HUES64 (cell line): Measurements from ENCODE around the gene EEFSEC.

Experiments used
- H3K27ac ChIP-seq: 2 replicates; pipeline ENCODE4 v1.7.0; 2013; ENCODE audit warnings: low read depth, low read length, inconsistent platforms
- H3K27me3 ChIP-seq: 2 replicates; pipeline ENCODE4 v1.6.1; 2013; ENCODE audit warnings: mild to moderate bottlenecking, low read length; ENCODE audit not compliant: insufficient read depth
- H3K36me3 ChIP-seq: 2 replicates; pipeline ENCODE4 v1.6.1; 2013; ENCODE audit warnings: mild to moderate bottlenecking, low read length; ENCODE audit not compliant: insufficient read depth
- H3K4me1 ChIP-seq: 2 replicates; pipeline ENCODE4 v1.6.1; 2013; ENCODE audit warnings: mild to moderate bottlenecking, low read length, moderate library complexity; ENCODE audit not compliant: insufficient read depth
- H3K4me3 ChIP-seq: 2 replicates; pipeline ENCODE4 v1.5.1; 2013; ENCODE audit warnings: mild to moderate bottlenecking, low read length, moderate library complexity
- H3K9ac ChIP-seq: 2 replicates; pipeline ENCODE4 v1.6.1; 2013; ENCODE audit warnings: mild to moderate bottlenecking, low read depth, low read length
- H3K9me3 ChIP-seq: 2 replicates; pipeline ENCODE4 v1.6.1; 2013; ENCODE audit warnings: low read depth, low read length; ENCODE audit not compliant: insufficient read depth
- WGBS: fragments of 150-250, 120-280 bp; methylation state at CpG from one replicate; pipeline ENCODE4 v1.1.7; 2013; ENCODE audit warnings: missing lambda C conversion rate; 5-methylcytosine and 5-hydroxymethylcytosine counted together

The EEFSEC gene

GRCh38 chr3:128282380-128283196 is 129.3 kb downstream of the EEFSEC start:
- H3K4me1 ChIP-seq, result peaks cover 67% of the 10 kb centered on the region
- H3K4me3 ChIP-seq, result no peak overlapping the region
- H3K9me3 ChIP-seq, result no peaks in the 10 kb centered on the region
- peak overlapping the region; percentile 3; the same call in 1 of the 2 replicates for H3K27ac ChIP-seq
- WGBS, result 75% methylated on average over 16 of the region's 16 CpGs
- 0 out of 2 replicates have a peak, but pooled peaks cover 6% of the 10 kb centered on the region for H3K27me3 ChIP-seq
- H3K9ac ChIP-seq, result no peak overlapping the region
- H3K36me3 ChIP-seq, result no peaks in the 10 kb centered on the region

- H3K4me3 ChIP-seq, result no peak overlapping the region
- no peaks in the 10 kb centered on the region for H3K36me3 ChIP-seq
- H3K9ac ChIP-seq, result no peak overlapping the region
- no peak overlapping the region for H3K27ac ChIP-seq
- 0 out of 2 replicates have a peak, but pooled peaks cover under 1% of the 10 kb centered on the region for H3K27me3 ChIP-seq
- peaks cover 64% of the 10 kb centered on the region for H3K4me1 ChIP-seq
- no peaks in the 10 kb centered on the region for H3K9me3 ChIP-seq
- WGBS, result 83% methylated on average over 3 of the region's 3 CpGs
These were observed 130.1 kb downstream of the EEFSEC start for GRCh38 chr3:128283421-128283820.

- peaks cover 45% of the 10 kb centered on the region for H3K4me1 ChIP-seq
- no peaks in the 10 kb centered on the region for H3K36me3 ChIP-seq
- 92% methylated on average over 13 of the region's 13 CpGs for WGBS
- no peak overlapping the region for H3K27ac ChIP-seq
- H3K27me3 ChIP-seq, result no peaks in the 10 kb centered on the region
- no peak overlapping the region for H3K9ac ChIP-seq
- H3K9me3 ChIP-seq, result peaks cover 2% of the 10 kb centered on the region; the same call in 1 of the 2 replicates
- no peak overlapping the region for H3K4me3 ChIP-seq
These were observed 132.0 kb downstream of the EEFSEC start for GRCh38 chr3:128285042-128285966.

- H3K9ac ChIP-seq, result no peak overlapping the region
- H3K36me3 ChIP-seq, result no peaks in the 10 kb centered on the region
- no peaks in the 10 kb centered on the region for H3K27me3 ChIP-seq
- 92% methylated on average over 2 of the region's 2 CpGs for WGBS
- H3K27ac ChIP-seq, result no peak overlapping the region
- peaks cover 39% of the 10 kb centered on the region for H3K4me1 ChIP-seq
- H3K4me3 ChIP-seq, result no peak overlapping the region
- H3K9me3 ChIP-seq, result peaks cover 6% of the 10 kb centered on the region; the same call in 1 of the 2 replicates
These were observed 132.7 kb downstream of the EEFSEC start for GRCh38 chr3:128285967-128286321.

GRCh38 chr3:128286691-128287090 is 133.4 kb downstream of the EEFSEC start:
- no peak overlapping the region for H3K9ac ChIP-seq
- H3K27ac ChIP-seq, result peak overlapping the region; percentile 20; the same call in 1 of the 2 replicates
- H3K36me3 ChIP-seq, result no peaks in the 10 kb centered on the region
- no peak overlapping the region for H3K4me3 ChIP-seq
- H3K9me3 ChIP-seq, result peaks cover 6% of the 10 kb centered on the region; the same call in 1 of the 2 replicates
- H3K4me1 ChIP-seq, result peaks cover 31% of the 10 kb centered on the region
- no peaks in the 10 kb centered on the region for H3K27me3 ChIP-seq

- WGBS, result 56% methylated on average over 2 of the region's 2 CpGs
- no peaks in the 10 kb centered on the region for H3K27me3 ChIP-seq
- no peak overlapping the region for H3K4me3 ChIP-seq
- H3K4me1 ChIP-seq, result peaks cover 26% of the 10 kb centered on the region
- H3K9ac ChIP-seq, result no peak overlapping the region
- peak overlapping the region; percentile 20; the same call in 1 of the 2 replicates for H3K27ac ChIP-seq
- peaks cover 6% of the 10 kb centered on the region; the same call in 1 of the 2 replicates for H3K9me3 ChIP-seq
- H3K36me3 ChIP-seq, result no peaks in the 10 kb centered on the region
These were observed 133.9 kb downstream of the EEFSEC start for GRCh38 chr3:128287216-128287615.

GRCh38 chr3:128289534-128289933 is 136.3 kb downstream of the EEFSEC start:
- Histone ChIP-seq H3K27me3 (no peaks in the 10 kb centered on the region), H3K27ac (no peak overlapping the region), H3K4me3 (no peak overlapping the region), H3K4me1 (peaks cover 14% of the 10 kb centered on the region), H3K36me3 (no peaks in the 10 kb centered on the region), H3K9ac (no peak overlapping the region), H3K9me3 (peaks cover 6% of the 10 kb centered on the region; the same call in 1 of the 2 replicates)
- 89% methylated on average over 1 of the region's 1 CpG for WGBS

- Histone ChIP-seq H3K4me3 (no peak overlapping the region), H3K9ac (no peak overlapping the region), H3K9me3 (peaks cover 6% of the 10 kb centered on the region; the same call in 1 of the 2 replicates), H3K4me1 (peaks cover 14% of the 10 kb centered on the region), H3K27me3 (no peaks in the 10 kb centered on the region), H3K27ac (no peak overlapping the region), H3K36me3 (no peaks in the 10 kb centered on the region)
- WGBS, result 90% methylated on average over 3 of the region's 3 CpGs
These were observed 137.2 kb downstream of the EEFSEC start for GRCh38 chr3:128290484-128290883.

- Histone ChIP-seq H3K27me3 (no peaks in the 10 kb centered on the region), H3K27ac (no peak overlapping the region), H3K4me3 (no peak overlapping the region), H3K4me1 (no peaks in the 10 kb centered on the region), H3K36me3 (no peaks in the 10 kb centered on the region), H3K9ac (no peak overlapping the region), H3K9me3 (peaks cover 6% of the 10 kb centered on the region; the same call in 1 of the 2 replicates)
- 97% methylated on average over 1 of the region's 1 CpG for WGBS
These were observed 140.6 kb downstream of the EEFSEC start for GRCh38 chr3:128293930-128294329.

GRCh38 chr3:128294999-128295468 is 141.8 kb downstream of the EEFSEC start:
- no peak overlapping the region for H3K9ac ChIP-seq
- no peak overlapping the region for H3K4me3 ChIP-seq
- H3K4me1 ChIP-seq, result no peaks in the 10 kb centered on the region
- no peaks in the 10 kb centered on the region for H3K36me3 ChIP-seq
- H3K27me3 ChIP-seq, result no peaks in the 10 kb centered on the region
- H3K9me3 ChIP-seq, result peaks cover 6% of the 10 kb centered on the region; the same call in 1 of the 2 replicates
- H3K27ac ChIP-seq, result no peak overlapping the region
- 89% methylated on average over 3 of the region's 4 CpGs for WGBS
